GM20000 (cell line): ENCODE data around the gene ADAMTS2.

Experiments used
- DNase-seq: peaks from one replicate; pipeline ENCODE4 v3.0.0; 2012; ENCODE audit warnings: low spot score
- TF ChIP-seq, protein P1 (sequence below): IDR thresholded peaks from 2 replicates; pipeline ENCODE4 v1.5.1; 2012; ENCODE audit warnings: mild to moderate bottlenecking, control low read depth; ENCODE audit errors: extremely low read depth, missing control alignments

ADAMTS2 gene

GRCh38 chr5:179162351-179163235 is 182.7 kb downstream of the ADAMTS2 start:
- no peak for DNase-seq
- TF ChIP-seq, protein P1, sequence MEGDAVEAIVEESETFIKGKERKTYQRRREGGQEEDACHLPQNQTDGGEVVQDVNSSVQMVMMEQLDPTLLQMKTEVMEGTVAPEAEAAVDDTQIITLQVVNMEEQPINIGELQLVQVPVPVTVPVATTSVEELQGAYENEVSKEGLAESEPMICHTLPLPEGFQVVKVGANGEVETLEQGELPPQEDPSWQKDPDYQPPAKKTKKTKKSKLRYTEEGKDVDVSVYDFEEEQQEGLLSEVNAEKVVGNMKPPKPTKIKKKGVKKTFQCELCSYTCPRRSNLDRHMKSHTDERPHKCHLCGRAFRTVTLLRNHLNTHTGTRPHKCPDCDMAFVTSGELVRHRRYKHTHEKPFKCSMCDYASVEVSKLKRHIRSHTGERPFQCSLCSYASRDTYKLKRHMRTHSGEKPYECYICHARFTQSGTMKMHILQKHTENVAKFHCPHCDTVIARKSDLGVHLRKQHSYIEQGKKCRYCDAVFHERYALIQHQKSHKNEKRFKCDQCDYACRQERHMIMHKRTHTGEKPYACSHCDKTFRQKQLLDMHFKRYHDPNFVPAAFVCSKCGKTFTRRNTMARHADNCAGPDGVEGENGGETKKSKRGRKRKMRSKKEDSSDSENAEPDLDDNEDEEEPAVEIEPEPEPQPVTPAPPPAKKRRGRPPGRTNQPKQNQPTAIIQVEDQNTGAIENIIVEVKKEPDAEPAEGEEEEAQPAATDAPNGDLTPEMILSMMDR: no peak

DNA sequence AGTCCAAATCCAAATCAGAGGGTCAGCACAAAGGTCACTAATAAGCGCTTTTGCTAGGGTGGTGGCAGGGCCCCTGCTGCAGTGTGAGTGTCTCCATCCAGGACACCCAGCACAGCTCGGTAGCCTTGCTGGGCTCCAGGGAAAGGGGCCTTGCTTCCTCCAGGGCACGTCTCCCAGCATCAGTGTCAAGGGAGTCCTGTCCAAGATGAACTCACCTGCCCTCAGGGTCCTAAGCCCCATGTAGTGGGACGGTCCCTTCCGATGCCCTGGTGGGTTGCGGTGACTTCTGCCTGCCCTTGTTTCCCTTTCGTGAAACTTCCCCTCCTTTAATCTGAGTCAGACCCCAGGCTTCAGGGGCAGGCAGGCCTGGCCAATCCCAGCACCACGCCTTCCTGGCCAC is 183.4 kb downstream of the ADAMTS2 start:
- TF ChIP-seq, protein P1: no peak
- no peak for DNase-seq

GRCh38 chr5:179160584-179160983 is 184.7 kb downstream of the ADAMTS2 start:
- DNase-seq: no peak

DNA sequence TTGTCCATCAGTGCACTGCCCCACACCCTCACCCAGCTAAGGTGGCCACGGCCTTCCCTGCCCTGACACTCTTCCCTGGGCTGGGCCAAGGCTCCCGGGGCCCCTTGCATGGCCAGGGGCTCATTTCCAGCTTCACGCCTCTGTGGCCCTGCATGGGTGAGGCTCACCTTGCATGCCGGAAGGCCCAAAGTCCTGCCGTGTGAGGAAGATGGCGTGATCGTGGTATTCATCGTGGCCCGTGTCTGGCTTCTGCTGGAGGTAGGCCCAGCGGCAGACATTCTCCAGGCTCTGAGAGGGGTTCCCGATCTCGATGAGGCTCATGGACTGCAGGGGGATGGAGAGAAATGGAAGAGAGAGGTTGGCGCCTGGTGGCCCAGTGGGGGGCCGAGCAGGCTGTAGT is 186.7 kb downstream of the ADAMTS2 start:
- TF ChIP-seq, protein P1: no peak
- no peak for DNase-seq

More at GRCh38 chr5:179160584-179160983, 184.7 kb downstream of the ADAMTS2 start:
- TF ChIP-seq, protein P1: no peak

DNA sequence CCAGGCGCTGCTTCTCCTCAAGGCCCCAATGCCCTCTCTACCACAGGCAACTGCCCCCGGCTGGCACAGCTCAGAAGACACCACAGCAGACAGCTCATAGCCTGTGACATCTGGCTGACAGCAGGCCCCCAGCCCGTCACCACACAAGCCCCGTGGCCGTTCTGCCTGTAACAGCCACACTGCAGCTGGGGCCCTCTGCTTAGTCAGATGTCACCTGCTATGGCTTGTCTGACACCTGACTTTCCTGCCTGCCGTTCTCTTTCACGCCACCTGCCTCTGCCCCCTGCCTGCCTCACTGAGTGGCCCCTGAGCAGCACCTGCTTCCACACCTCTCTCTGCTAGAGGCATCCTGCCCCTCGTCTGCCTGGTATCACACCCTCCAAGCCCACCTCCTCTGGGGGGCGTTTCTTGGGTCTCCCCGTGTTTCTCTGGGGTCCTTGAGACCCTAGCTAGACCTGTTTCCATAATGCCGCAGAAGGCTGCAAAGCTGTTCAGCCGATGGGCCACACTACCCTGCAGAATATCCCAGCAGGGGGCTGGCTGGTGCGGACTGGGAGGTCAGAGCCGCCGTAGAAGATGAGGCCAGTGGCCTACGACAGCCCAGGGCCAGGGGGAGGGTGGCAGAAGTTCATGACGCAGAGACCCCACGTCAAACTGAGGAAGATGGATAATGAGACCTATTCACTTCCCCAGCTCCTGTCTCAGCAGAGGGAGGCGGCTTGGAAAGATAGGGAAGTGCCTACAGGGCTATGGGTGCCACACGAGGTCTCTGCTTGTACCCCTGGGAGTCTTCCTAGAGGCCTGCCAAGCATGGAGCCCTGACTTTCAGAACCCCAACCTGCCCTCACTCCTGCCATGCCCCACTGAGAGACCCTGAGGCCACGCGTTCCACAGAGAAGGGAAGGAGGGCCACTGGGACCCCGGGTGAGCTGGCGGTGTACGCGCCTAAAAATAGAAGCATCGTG is 190.0 kb downstream of the ADAMTS2 start:
- TF ChIP-seq, protein P1: no peak
- DNase-seq: no peak

- TF ChIP-seq, protein P1: no peak
Observed at GRCh38 chr5:179154346-179154990, 190.8 kb downstream of the ADAMTS2 start.

More at GRCh38 chr5:179154346-179154990, 190.8 kb downstream of the ADAMTS2 start:
- no peak for DNase-seq
